ENCODE measurements around the gene FLNB.

The FLNB gene

DNA sequence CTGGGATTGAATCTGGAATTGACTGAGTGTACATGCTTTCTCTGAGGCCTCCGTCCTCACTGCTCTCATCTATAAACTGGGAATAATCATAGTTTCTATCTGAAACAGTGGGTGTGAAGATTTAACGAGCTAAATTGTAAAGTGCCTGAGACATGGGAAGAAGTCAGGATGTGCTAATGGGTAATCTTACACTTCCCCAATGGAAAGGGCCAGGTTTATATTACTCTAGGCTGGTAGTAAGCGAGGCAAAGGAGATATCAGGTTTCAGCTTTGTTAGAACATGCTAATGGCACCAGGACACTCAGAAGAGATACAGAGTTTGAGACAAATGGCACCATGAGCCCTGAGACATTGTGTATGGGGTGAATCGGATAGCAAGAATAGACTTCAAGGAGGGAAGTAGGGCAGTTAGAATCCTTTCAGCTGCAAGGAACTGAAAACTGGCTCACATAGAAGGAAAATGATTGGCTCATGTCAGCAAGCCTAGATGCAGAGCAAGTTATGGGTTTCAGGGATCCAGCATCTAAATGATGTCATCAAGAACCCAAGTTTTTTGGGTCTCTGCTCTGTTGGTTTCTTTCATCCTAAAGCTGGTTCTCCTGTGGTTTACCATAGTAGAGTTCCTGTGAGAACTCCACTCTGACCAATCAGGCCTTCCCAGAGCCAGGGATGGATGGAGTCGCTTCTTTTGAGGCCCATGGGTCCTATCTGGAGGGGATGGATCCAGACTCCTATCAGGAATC is 21.8 kb downstream of the FLNB start:
- H3K4me3 ChIP-seq (ENCODE audit: low read depth in 1 of 2, low read length in 1 of 2), result no peak overlapping the region
- no peaks in the 10 kb centered on the region for H3K27me3 ChIP-seq
- H3K36me3 ChIP-seq, result no peaks in the 10 kb centered on the region
- H3K27ac ChIP-seq, result no peak overlapping the region
- H3K4me1 ChIP-seq (ENCODE audit: control insufficient read depth in 1 of 2, insufficient read depth in 1 of 2, low read depth in 1 of 2, low read length in 1 of 2), result no peaks in the 10 kb centered on the region
- H3K9me3 ChIP-seq, result no peaks in the 10 kb centered on the region
- TF ChIP-seq CTCF (IDR thresholded peaks at IDR 0.05), result no peak

DNA sequence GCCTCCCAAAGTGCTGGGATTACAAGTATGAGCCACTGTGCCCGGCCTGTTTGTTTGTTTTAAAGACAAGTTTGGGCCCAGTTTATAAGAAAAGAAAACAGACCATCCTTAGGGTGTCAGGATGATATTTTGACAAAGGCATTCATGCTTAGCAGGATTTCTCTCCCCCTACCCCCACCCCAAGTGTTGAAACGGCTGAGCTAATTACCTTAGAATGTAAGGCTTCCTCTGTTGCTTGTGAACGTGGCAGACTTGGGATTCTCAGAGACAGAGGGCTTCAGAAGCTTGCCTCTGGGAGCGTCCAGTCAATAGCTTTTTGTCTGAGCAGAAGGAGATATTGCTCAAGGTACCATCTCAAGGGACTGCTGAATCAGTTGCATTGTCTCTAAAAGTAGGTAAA is 24.0 kb downstream of the FLNB start:
- Histone ChIP-seq H3K27ac (no peak overlapping the region), H3K36me3 (no peaks in the 10 kb centered on the region), H3K27me3 (no peaks in the 10 kb centered on the region), H3K4me1 (ENCODE audit: control insufficient read depth in 1 of 2, insufficient read depth in 1 of 2, low read depth in 1 of 2, low read length in 1 of 2) (no peaks in the 10 kb centered on the region), H3K9me3 (no peaks in the 10 kb centered on the region), H3K4me3 (ENCODE audit: low read depth in 1 of 2, low read length in 1 of 2) (no peak overlapping the region)
- TF ChIP-seq CTCF (IDR thresholded peaks at IDR 0.05), result no peak

DNA sequence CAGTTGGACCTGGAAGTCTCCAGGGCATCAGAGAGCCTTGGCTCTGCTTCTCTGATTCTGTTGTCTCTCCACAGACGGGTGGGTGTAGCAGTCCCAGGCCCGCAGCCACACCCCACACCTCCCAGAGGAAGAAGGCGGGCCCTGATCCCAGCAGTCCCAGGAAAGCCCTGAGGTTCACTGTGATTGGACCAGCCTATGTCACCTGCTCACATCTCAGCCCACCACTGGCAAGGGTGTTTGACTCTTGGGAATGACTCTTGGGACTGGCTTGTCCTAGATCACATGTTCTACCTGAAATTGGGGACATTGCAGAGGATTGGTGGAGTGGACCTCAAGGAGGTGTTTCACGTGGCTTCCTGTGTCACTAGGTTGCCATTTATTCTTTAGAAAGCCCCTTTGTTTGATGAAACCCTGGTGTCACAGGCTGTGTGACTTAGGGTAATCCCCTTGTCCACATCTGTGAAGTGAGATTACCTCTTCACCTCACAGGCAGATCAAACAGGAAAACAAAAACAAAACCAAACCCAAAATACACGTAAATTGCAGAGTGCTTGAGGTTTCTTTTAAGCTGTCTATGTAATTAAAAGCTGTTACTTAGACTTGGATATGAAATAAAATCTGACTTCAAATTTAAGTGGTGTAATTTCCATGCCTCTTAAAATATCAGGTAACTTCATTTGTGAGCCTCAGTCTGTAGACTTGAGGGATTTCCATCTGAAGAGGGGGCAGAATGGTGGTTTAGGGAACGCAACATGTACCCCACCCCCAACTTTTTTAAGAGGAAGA is 26.7 kb downstream of the FLNB start:
- Histone ChIP-seq H3K4me1 (ENCODE audit: control insufficient read depth in 1 of 2, insufficient read depth in 1 of 2, low read depth in 1 of 2, low read length in 1 of 2) (no peaks in the 10 kb centered on the region), H3K9me3 (no peaks in the 10 kb centered on the region), H3K27me3 (no peaks in the 10 kb centered on the region), H3K4me3 (ENCODE audit: low read depth in 1 of 2, low read length in 1 of 2) (no peak overlapping the region), H3K36me3 (no peaks in the 10 kb centered on the region), H3K27ac (no peak overlapping the region)
- TF ChIP-seq CTCF (IDR thresholded peaks at IDR 0.05), result no peak

DNA sequence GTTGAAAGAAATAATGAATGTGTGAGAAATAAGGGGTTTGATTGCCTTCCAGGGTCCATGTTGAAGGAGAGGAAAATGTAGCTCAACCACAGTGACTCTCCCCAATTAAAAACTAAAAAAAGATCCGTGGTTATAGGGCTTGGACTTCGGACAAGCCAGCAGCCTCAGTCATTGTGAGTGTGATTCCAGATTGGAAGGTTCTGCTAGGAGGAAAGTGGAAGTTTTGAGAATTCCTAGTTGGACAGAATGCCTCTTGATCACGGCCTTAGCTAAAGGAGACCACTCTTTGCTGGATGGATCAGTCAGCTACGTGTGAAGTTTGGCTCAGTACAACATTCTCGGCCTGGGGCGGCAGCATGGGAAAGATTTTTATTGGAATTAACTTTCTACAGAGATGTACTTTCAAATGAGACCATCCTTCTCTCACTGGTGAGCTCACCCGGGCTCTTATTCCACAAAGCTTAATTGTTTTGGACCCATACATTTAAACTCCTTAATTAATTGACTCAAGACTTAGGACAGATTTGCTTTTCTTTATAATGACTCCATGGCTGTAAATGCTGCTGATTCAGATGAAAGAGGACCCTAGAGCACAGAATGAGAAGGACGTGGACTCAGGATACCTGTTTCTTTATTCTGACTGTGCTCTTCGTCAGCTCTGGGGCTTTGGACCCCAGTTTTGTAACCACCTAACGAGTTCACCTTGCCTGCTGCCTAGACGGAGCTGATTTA is 27.5 kb downstream of the FLNB start:
- Histone ChIP-seq H3K27ac (no peak overlapping the region), H3K4me1 (ENCODE audit: control insufficient read depth in 1 of 2, insufficient read depth in 1 of 2, low read depth in 1 of 2, low read length in 1 of 2) (no peaks in the 10 kb centered on the region), H3K36me3 (no peaks in the 10 kb centered on the region)

More for the DNA sequence above, 27.5 kb downstream of the FLNB start:
- Histone ChIP-seq H3K27me3 (no peaks in the 10 kb centered on the region), H3K9me3 (no peaks in the 10 kb centered on the region), H3K4me3 (ENCODE audit: low read depth in 1 of 2, low read length in 1 of 2) (no peak overlapping the region)
- TF ChIP-seq CTCF (IDR thresholded peaks at IDR 0.05), result no peak
